Activated CD4-positive, alpha-beta T cell treated with anti-CD3 and anti-CD28 coated beads, Interleukin-2, amount 10 ng/mL, durations not matched to agents 24 days and 14 days (primary cell): ENCODE data around the gene SURF1. TPM values are rescaled to one million over a fixed set of nuclear protein-coding genes. Genes with fewer than 3 reads are reported as not detected.

Source experiments
- DNase-seq: peaks from one replicate; pipeline ENCODE4 v3.0.0; 2022
- H3K27ac Mint-ChIP-seq: one replicate; pipeline ENCODE4 v1.8.0; 2022; ENCODE audit warnings: mild to moderate bottlenecking, mixed read lengths
- H3K27me3 Mint-ChIP-seq: one replicate; pipeline ENCODE4 v1.8.0; 2022; ENCODE audit warnings: mixed read lengths
- H3K36me3 Mint-ChIP-seq: one replicate; pipeline ENCODE4 v1.8.0; 2022; ENCODE audit warnings: low read depth, mild to moderate bottlenecking, mixed read lengths
- H3K4me1 Mint-ChIP-seq: one replicate; pipeline ENCODE4 v1.8.0; 2021; ENCODE audit warnings: mixed read lengths
- H3K4me3 Mint-ChIP-seq: one replicate; pipeline ENCODE4 v1.8.0; 2022; ENCODE audit warnings: mild to moderate bottlenecking, moderate library complexity, mixed read lengths
- H3K9me3 Mint-ChIP-seq: one replicate; pipeline ENCODE4 v1.8.0; 2021; ENCODE audit warnings: mixed read lengths
- intact Hi-C: fragments of 100-400 bp; cut with micrococcal nuclease; formaldehyde crosslinking; loops from one replicate; pipeline ENCODE4 v1.15.1; 2023
- total RNA-seq: library from RNA; stranded (reverse); gene quantifications from 2 replicates; pipeline ENCODE4 v1.2.3, GENCODE V29; 2022

The SURF1 gene
- total RNA-seq, 1 donor from 2014 or later = 33.2 TPM

GRCh38 chr9:133349965-133350616, 6.2 kb downstream of the SURF1 start:
- Mint-ChIP-seq H3K4me1 (peaks cover 46% of the 10 kb centered on the region), H3K36me3 (peaks cover 72% of the 10 kb centered on the region), H3K27me3 (peaks cover 2% of the 10 kb centered on the region), H3K27ac (peak overlapping the region; percentile 72), H3K4me3 (peak overlapping the region; percentile 100), H3K9me3 (no peaks in the 10 kb centered on the region)
- intact Hi-C loops = loop anchor here (10.0 kb wide), 1 partner anchor 325 kb away; no protein-coding TSS in a partner anchor
- no peak for DNase-seq

GRCh38 chr9:133348718-133349573, 7.3 kb downstream of the SURF1 start:
- Mint-ChIP-seq H3K4me1 (peaks cover 42% of the 10 kb centered on the region), H3K27me3 (peaks cover 2% of the 10 kb centered on the region)
- intact Hi-C loops = loop anchor here (1.0 kb wide), 4 partner anchors 7 to 27 kb away; partner anchors contain the start of genes STKLD1, SURF1, SURF2 and SURF4

GRCh38 chr9:133347985-133348717, 8.1 kb downstream of the SURF1 start, which contains the start of the genes MED22 and RPL7A:
Gene MED22 (minus strand): TSS chr9:133348131. CDS start chr9:133346662, 1,469 bp downstream.
Gene RPL7A (plus strand): TSS chr9:133348218. CDS start chr9:133348244, 26 bp downstream.
- DNase-seq = peak; percentile 97
- peaks cover 75% of the 10 kb centered on the region for H3K36me3 Mint-ChIP-seq
- peaks cover 2% of the 10 kb centered on the region for H3K27me3 Mint-ChIP-seq
- intact Hi-C loops = loop anchor here (1.0 kb wide), 4 partner anchors 8 to 28 kb away; partner anchors contain the start of genes STKLD1, SURF1, SURF2 and SURF4
- peak within 1 kb of the TSS; percentile 95 for H3K27ac Mint-ChIP-seq
- H3K9me3 Mint-ChIP-seq = no peaks in the 10 kb centered on the region
- peak within 1 kb of the TSS; percentile 100 for H3K4me3 Mint-ChIP-seq
- H3K4me1 Mint-ChIP-seq = peaks cover 39% of the 10 kb centered on the region

More at GRCh38 chr9:133348718-133349573, 7.3 kb downstream of the SURF1 start:
- Mint-ChIP-seq H3K9me3 (no peaks in the 10 kb centered on the region), H3K27ac (peak overlapping the region; percentile 95), H3K36me3 (peaks cover 78% of the 10 kb centered on the region), H3K4me3 (peak overlapping the region; percentile 100)
- no peak for DNase-seq

- Mint-ChIP-seq H3K4me1 (peaks cover 35% of the 10 kb centered on the region), H3K27me3 (peaks cover 2% of the 10 kb centered on the region), H3K9me3 (no peaks in the 10 kb centered on the region), H3K4me3 (peak overlapping the region; percentile 100), H3K27ac (peak overlapping the region; percentile 95), H3K36me3 (peaks cover 72% of the 10 kb centered on the region)
- intact Hi-C loops = no loop called here
- DNase-seq = peak; percentile 84
Measured at GRCh38 chr9:133347515-133347984, 8.7 kb downstream of the SURF1 start.

- peaks cover 2% of the 10 kb centered on the region for H3K27me3 Mint-ChIP-seq
- DNase-seq = no peak
- peak overlapping the region; percentile 100 for H3K4me3 Mint-ChIP-seq
- intact Hi-C loops = no loop called here
- H3K36me3 Mint-ChIP-seq = peaks cover 69% of the 10 kb centered on the region
- H3K4me1 Mint-ChIP-seq = peaks cover 33% of the 10 kb centered on the region
- H3K9me3 Mint-ChIP-seq = no peaks in the 10 kb centered on the region
- H3K27ac Mint-ChIP-seq = peak overlapping the region; percentile 89
Measured at GRCh38 chr9:133346021-133346785, 10.1 kb downstream of the SURF1 start.

GRCh38 chr9:133345596-133345995, 10.7 kb downstream of the SURF1 start:
- Mint-ChIP-seq H3K4me1 (peaks cover 36% of the 10 kb centered on the region), H3K36me3 (peaks cover 67% of the 10 kb centered on the region), H3K4me3 (no peak overlapping the region), H3K27me3 (peaks cover 2% of the 10 kb centered on the region), H3K27ac (no peak overlapping the region), H3K9me3 (no peaks in the 10 kb centered on the region)
- DNase-seq = no peak
- intact Hi-C loops = no loop called here

- Mint-ChIP-seq H3K4me3 (no peak overlapping the region), H3K27ac (no peak overlapping the region), H3K9me3 (no peaks in the 10 kb centered on the region), H3K4me1 (peaks cover 35% of the 10 kb centered on the region), H3K27me3 (peaks cover 2% of the 10 kb centered on the region), H3K36me3 (peaks cover 67% of the 10 kb centered on the region)
- no peak for DNase-seq
- intact Hi-C loops = no loop called here
Measured at GRCh38 chr9:133344979-133345378, 11.3 kb downstream of the SURF1 start.

- no peak for DNase-seq
- Mint-ChIP-seq H3K27me3 (peaks cover 2% of the 10 kb centered on the region), H3K4me3 (no peak overlapping the region), H3K36me3 (peaks cover 67% of the 10 kb centered on the region), H3K27ac (no peak overlapping the region), H3K9me3 (no peaks in the 10 kb centered on the region), H3K4me1 (peaks cover 26% of the 10 kb centered on the region)
- intact Hi-C loops = no loop called here
Measured at GRCh38 chr9:133344071-133344470, 12.2 kb downstream of the SURF1 start.

GRCh38 chr9:133342570-133342969, 13.7 kb downstream of the SURF1 start:
- H3K36me3 Mint-ChIP-seq = peaks cover 61% of the 10 kb centered on the region

GRCh38 chr9:133342069-133342406, 14.2 kb downstream of the SURF1 start:
- intact Hi-C loops = no loop called here
- H3K27me3 Mint-ChIP-seq = no peaks in the 10 kb centered on the region
- H3K27ac Mint-ChIP-seq = no peak overlapping the region
- peaks cover 59% of the 10 kb centered on the region for H3K36me3 Mint-ChIP-seq
- H3K9me3 Mint-ChIP-seq = no peaks in the 10 kb centered on the region
- peaks cover 20% of the 10 kb centered on the region for H3K4me1 Mint-ChIP-seq
- no peak overlapping the region for H3K4me3 Mint-ChIP-seq
- DNase-seq = peak; percentile 60

More at GRCh38 chr9:133342570-133342969, 13.7 kb downstream of the SURF1 start:
- intact Hi-C loops = no loop called here
- Mint-ChIP-seq H3K9me3 (no peaks in the 10 kb centered on the region), H3K27ac (no peak overlapping the region), H3K27me3 (no peaks in the 10 kb centered on the region), H3K4me3 (no peak overlapping the region), H3K4me1 (peaks cover 20% of the 10 kb centered on the region)
- DNase-seq = peak; percentile 62

- Mint-ChIP-seq H3K27me3 (no peaks in the 10 kb centered on the region), H3K36me3 (peaks cover 56% of the 10 kb centered on the region), H3K4me1 (peaks cover 15% of the 10 kb centered on the region), H3K27ac (no peak overlapping the region), H3K4me3 (no peak overlapping the region), H3K9me3 (no peaks in the 10 kb centered on the region)
- no peak for DNase-seq
- intact Hi-C loops = no loop called here
Measured at GRCh38 chr9:133341369-133342068, 14.8 kb downstream of the SURF1 start.

- Mint-ChIP-seq H3K4me1 (peaks cover 14% of the 10 kb centered on the region), H3K27ac (peak overlapping the region; percentile 53), H3K9me3 (no peaks in the 10 kb centered on the region), H3K36me3 (peaks cover 55% of the 10 kb centered on the region), H3K27me3 (no peaks in the 10 kb centered on the region), H3K4me3 (no peak overlapping the region)
- intact Hi-C loops = no loop called here
- no peak for DNase-seq
Measured at GRCh38 chr9:133340916-133341315, 15.4 kb downstream of the SURF1 start.
